NCI-H1105 treated with DMSO at 0.1 percent for 48 hours (cell line): ENCODE measurements around the gene STH.

Source experiments
- DNase-seq: peaks from one replicate; lab custom pipeline; 2025; lab: John Stamatoyannopoulos, UW

The STH gene

GRCh38 chr17:45985447-45985846, 13.6 kb upstream of the STH start:
- DNase-seq: no peak

GRCh38 chr17:45986056-45986455, 13.0 kb upstream of the STH start:
- DNase-seq: no peak

GRCh38 chr17:45987706-45988105, 11.3 kb upstream of the STH start:
- DNase-seq: no peak

- no peak for DNase-seq
Observed at GRCh38 chr17:45989759-45990158, 9.3 kb upstream of the STH start.

GRCh38 chr17:45990886-45991285, 8.2 kb upstream of the STH start:
- DNase-seq: no peak

GRCh38 chr17:45991341-45991740, 7.7 kb upstream of the STH start:
- no peak for DNase-seq

- DNase-seq: no peak
Observed at GRCh38 chr17:45992175-45992574, 6.9 kb upstream of the STH start.

GRCh38 chr17:45992904-45993303, 6.1 kb upstream of the STH start:
- DNase-seq: no peak

GRCh38 chr17:45993962-45994627, 5.0 kb upstream of the STH start:
- DNase-seq: no peak

- DNase-seq: no peak
Observed at GRCh38 chr17:45994987-45995386, 4.1 kb upstream of the STH start.

GRCh38 chr17:45995627-45996270, 3.3 kb upstream of the STH start:
- DNase-seq: no peak

GRCh38 chr17:45996282-45996937, 2.6 kb upstream of the STH start:
- no peak for DNase-seq

- no peak for DNase-seq
Observed at GRCh38 chr17:45997166-45997565, 1.9 kb upstream of the STH start.

- DNase-seq: no peak
Observed at GRCh38 chr17:45997624-45998023, 1.4 kb upstream of the STH start.

GRCh38 chr17:45999900-46000290, 845 bp downstream of the STH start:
- DNase-seq: no peak

GRCh38 chr17:46000292-46000691, 1.2 kb downstream of the STH start:
- DNase-seq: no peak

- no peak for DNase-seq
Observed at GRCh38 chr17:46000757-46001156, 1.7 kb downstream of the STH start.

- no peak for DNase-seq
Observed at GRCh38 chr17:46001390-46002310, 2.6 kb downstream of the STH start.

- peak; percentile 57 for DNase-seq
Observed at GRCh38 chr17:46002311-46002972, 3.4 kb downstream of the STH start.

GRCh38 chr17:46002973-46003316, 3.9 kb downstream of the STH start:
- DNase-seq: no peak

- DNase-seq: peak; percentile 4
Observed at GRCh38 chr17:46003907-46004748, 5.1 kb downstream of the STH start.
